ENCODE data around the gene HIVEP3. TPM values are rescaled to one million over a fixed set of nuclear protein-coding genes. Genes with fewer than 3 reads are reported as not detected.

The HIVEP3 gene
- total and polyA plus RNA-seq, 2 of the 13 experiments (the other 11 are each of a cell fraction or from before 2014, with no cell fraction given): 0.05 TPM; not detected in 1

DNA sequence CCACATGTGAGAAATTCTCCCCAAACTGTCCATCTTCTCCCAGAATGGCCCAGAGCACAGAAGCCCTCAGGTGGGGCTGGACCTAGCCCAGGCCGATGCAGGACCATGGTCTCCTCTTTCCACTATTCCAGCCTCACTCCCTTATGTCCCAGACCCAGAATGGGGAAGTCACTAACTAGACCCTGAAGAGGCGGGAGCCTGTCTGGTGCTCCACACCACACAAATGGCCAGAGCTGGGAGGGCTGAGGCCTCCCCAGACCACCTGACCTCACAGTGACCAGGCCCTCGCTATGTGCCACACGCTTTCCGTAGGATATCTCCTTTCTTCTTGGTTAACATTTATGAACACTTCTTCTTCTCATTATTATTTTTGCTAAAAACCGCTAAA, 379.3 kb downstream of the HIVEP3 start (continued):
- TF ChIP-seq, protein P1, sequence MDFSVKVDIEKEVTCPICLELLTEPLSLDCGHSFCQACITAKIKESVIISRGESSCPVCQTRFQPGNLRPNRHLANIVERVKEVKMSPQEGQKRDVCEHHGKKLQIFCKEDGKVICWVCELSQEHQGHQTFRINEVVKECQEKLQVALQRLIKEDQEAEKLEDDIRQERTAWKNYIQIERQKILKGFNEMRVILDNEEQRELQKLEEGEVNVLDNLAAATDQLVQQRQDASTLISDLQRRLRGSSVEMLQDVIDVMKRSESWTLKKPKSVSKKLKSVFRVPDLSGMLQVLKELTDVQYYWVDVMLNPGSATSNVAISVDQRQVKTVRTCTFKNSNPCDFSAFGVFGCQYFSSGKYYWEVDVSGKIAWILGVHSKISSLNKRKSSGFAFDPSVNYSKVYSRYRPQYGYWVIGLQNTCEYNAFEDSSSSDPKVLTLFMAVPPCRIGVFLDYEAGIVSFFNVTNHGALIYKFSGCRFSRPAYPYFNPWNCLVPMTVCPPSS (IDR thresholded peaks at IDR 0.05): no peak
- TF ChIP-seq, protein P2, sequence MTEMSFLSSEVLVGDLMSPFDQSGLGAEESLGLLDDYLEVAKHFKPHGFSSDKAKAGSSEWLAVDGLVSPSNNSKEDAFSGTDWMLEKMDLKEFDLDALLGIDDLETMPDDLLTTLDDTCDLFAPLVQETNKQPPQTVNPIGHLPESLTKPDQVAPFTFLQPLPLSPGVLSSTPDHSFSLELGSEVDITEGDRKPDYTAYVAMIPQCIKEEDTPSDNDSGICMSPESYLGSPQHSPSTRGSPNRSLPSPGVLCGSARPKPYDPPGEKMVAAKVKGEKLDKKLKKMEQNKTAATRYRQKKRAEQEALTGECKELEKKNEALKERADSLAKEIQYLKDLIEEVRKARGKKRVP (CRISPR knock-in tag; IDR thresholded peaks at IDR 0.05): no peak
- TF ChIP-seq TARDBP (CRISPR knock-in tag; IDR thresholded peaks at IDR 0.05): no peak
- TF ChIP-seq, protein P3, sequence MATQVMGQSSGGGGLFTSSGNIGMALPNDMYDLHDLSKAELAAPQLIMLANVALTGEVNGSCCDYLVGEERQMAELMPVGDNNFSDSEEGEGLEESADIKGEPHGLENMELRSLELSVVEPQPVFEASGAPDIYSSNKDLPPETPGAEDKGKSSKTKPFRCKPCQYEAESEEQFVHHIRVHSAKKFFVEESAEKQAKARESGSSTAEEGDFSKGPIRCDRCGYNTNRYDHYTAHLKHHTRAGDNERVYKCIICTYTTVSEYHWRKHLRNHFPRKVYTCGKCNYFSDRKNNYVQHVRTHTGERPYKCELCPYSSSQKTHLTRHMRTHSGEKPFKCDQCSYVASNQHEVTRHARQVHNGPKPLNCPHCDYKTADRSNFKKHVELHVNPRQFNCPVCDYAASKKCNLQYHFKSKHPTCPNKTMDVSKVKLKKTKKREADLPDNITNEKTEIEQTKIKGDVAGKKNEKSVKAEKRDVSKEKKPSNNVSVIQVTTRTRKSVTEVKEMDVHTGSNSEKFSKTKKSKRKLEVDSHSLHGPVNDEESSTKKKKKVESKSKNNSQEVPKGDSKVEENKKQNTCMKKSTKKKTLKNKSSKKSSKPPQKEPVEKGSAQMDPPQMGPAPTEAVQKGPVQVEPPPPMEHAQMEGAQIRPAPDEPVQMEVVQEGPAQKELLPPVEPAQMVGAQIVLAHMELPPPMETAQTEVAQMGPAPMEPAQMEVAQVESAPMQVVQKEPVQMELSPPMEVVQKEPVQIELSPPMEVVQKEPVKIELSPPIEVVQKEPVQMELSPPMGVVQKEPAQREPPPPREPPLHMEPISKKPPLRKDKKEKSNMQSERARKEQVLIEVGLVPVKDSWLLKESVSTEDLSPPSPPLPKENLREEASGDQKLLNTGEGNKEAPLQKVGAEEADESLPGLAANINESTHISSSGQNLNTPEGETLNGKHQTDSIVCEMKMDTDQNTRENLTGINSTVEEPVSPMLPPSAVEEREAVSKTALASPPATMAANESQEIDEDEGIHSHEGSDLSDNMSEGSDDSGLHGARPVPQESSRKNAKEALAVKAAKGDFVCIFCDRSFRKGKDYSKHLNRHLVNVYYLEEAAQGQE (IDR thresholded peaks at IDR 0.05; ENCODE audit: borderline replicate concordance in 1 of 2, low read depth in 1 of 2, low read length in 2 of 2): no peak
- no peak for TF ChIP-seq ZSCAN31 (CRISPR knock-in tag; IDR thresholded peaks at IDR 0.05; ENCODE audit: low read depth)
- no peak for TF ChIP-seq ZNF761 (CRISPR knock-in tag; conservative IDR thresholded peaks at IDR 0.05)
- TF ChIP-seq ZNF557 (CRISPR knock-in tag; IDR thresholded peaks at IDR 0.05): no peak
- no peak for TF ChIP-seq ZSCAN21 (CRISPR knock-in tag; IDR thresholded peaks at IDR 0.05; ENCODE audit: borderline replicate concordance)
- no peak for TF ChIP-seq MTF2 (CRISPR knock-in tag; IDR thresholded peaks at IDR 0.05; ENCODE audit: borderline replicate concordance)

Measured in HepG2 (cell line).